ENCODE results near the gene AGXT.

Gene AGXT

DNA sequence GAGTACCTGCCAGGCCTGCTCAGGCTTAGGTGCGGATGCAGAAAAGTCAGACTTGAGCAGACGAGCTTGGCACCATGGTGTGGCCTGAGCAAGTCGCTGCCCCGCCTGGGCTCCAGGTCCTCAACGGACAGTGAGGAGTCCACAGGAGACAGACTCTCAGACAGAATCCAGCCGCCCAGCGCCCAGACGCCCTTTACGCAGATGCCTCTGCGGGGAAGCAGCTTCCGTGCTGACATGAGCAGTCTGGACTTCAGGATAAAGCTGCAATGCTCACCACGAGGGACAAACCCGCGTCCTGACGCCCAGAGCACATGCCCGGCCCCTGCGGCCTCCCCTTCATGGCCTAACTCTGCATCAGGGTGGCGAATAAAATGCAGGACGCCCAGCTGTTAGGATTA is 30.8 kb downstream of the AGXT start:
- DNase-seq: no peak

DNA sequence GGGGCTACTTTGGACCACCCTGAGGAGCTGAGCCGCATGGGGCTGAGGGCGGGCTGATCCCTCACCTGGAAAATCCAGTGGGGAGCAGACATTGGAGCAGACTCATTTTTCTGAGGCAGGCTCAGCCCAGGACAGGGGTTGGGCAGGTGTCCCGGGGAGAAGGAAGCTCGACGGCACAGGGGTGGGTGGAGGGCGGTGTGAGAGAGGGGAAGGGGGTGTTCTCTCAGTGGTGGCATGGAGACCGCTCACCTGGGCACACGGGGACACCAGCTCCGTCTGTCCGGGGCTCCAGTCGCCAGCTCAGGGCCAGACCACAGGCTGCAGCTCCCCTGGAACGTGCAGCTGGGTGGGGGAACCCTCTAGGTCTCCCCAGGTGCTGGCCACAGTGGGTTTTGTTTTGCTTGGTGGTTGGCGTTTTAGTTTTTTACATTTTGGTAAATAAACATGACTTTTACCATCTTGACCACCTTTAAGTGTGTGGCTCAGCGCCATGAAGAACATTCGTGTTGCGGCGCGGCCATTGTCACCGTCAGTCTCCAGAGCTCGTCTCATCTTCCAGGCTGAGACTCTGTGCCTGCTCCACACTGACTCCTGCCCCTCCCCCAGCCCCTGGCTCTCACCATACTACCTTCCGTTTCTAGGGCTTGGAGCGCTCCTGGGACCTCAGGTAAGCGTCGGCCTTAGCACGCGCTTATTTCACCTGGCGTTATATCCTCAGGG is 31.7 kb downstream of the AGXT start:
- DNase-seq: no peak

DNA sequence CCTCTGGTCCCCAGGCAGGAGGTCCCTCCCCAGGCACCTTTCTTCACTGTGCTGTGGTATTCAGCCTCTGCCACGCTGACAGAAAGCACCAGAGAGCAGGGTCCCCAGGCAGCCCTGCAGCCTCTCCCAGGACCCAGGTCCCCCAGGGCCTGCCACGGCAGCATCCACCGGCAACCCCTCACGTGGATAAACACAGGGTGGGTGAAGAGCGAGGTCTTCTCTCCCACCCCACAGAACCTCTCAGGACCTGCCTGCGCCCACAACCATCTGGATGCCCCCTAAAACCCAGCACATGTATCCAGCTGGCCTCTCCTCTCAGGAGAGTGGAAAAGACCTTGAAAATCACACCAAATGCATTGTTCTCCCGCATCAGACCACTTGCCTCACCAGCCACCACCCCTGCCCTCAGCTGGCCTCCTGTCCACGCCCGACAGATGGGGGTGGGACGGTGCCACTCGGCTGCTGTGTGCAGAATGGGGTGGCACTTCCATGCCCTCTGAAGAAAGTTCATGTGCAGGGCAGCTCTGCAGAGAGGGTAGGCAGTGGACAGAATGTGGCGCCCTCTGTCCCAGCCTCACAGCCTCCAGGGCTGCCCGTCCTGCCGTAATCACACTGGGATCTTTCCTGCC is 33.5 kb downstream of the AGXT start:
- no peak for DNase-seq

DNA sequence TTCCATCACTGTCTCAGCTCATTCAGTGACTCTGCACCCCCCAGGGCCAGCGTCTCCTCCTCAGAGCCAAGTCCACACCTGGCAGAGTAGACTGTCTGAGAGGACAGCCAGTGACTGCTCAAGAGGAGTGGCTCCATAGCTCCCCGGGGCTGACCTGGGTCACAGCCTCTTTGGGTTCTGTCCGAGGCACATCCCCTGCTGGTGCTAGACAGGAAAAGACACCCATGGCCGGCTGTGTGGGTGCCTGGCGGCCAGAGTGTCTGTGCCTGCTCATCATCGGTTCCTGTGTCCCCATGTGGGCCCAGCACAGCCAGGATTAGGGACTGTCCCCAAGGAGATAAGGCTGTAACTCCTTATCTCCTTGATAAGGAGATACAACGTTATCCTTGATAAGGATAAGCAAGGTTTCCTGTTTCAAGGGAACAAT is 34.0 kb downstream of the AGXT start:
- DNase-seq: no peak

DNA sequence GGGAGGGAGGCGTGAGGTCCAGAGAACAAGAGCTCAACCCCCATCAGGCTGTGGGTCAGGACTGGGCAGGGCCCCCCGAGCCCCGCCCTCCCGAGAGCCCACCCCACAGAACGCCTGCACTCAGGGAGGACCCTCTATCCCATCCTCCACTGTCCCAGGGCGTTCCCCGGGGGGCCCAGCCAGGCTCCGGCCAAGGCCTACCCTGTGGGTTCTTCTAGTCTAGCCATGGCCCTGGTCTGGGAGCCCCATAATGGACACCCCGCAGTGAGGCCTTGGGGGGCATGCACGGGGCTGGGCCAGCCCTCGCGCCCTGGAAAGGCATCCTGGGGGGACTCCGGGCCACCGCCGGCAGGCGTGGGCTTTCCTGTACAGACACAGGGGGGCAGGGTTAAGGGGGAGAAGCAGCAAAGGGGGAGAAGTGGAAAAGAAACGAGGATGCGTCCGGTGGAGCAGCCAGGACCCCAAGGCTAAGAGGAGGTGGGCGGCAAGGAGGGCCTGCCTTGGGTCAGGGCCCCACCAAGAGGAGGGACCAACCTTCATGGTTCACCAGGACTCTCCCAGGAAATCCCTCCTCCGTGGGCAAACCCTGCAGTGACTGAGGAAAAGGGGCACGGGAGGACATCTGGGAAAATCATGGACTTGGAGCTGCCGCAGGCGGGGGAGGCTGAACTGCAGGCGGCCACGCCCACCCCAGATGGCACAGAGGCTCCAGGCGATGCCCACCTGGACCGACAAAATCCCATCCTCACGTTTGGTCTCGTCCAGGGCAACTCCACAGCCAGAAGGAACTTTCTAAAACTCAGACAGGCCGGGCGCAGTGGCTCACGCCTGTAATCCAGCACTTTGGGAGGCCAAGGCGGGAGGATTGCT is 34.8 kb downstream of the AGXT start:
- DNase-seq: no peak

DNA sequence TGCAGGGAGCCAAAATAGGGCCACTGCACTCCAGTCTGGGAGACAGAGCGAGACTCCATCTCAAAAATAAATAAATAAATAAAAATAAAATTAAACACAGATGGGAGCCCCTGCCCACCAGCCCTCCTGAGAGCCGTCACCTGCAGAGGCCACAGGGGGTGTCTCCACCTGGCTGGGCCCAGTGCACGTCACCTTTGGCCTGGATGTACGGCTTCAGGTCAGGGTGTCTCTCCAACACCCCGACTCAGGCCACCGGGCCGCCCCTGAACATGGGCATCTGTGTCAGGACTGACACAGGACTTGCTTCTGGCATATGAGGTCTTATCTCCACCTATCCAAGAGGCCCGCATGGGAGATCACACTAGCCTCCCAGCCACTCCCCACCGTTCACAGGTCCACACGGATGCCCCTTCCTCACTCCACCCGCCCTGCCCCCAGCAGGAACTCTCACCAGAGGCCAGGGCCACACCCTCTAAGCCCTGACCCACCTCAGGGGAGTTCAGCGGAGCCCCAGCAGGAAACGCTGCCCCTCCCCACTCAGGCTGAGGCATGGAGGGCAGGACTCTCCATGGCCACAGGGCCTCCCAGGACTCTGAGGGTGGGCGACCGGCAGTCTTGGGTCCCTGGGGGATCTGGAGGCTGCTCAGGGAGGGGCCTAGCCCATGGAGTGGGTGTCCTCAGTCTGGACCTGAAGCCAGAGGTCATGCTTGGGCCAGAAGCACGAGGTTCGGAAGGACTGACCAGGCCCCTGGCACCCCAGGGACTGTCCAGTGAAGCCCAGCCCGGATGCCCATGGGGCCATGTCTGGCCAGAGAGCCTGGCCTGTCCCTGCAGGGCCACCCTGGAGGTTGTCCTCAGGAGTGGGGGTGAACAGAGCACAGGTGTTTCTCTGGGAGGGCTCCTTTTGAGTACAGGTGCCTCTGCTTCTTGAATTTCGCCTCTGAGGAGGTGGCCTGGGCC is 35.9 kb downstream of the AGXT start:
- no peak for DNase-seq

DNA sequence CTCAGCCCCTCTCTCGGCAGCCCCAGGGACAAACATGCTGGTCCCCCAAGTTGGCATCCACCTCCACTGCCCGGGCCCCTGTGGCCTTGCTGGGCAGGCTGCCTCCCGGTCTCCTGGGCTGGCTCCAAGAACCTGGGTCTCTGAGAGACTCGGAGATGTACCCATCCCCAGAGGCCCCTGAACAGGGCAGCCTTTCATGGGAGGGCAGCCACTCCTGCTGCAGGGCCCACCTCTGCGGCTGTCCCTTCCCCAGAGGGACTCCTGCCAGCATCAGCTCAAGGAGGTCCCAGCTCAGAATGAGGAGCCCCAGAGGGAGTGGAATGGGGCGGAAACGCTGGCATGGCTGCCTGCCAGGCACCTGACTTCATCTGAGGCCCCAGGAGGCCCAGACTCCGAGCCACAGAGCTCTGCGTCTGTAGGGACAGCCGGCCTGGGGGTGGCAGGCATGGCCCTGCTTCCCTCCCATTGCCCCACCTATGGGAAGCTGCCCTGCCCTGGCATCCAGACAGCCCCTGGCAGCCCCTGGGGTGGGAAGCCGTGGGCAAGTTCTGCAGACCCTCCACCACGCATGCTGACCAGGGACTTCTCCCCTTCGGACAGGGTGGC is 36.7 kb downstream of the AGXT start:
- DNase-seq: no peak

DNA sequence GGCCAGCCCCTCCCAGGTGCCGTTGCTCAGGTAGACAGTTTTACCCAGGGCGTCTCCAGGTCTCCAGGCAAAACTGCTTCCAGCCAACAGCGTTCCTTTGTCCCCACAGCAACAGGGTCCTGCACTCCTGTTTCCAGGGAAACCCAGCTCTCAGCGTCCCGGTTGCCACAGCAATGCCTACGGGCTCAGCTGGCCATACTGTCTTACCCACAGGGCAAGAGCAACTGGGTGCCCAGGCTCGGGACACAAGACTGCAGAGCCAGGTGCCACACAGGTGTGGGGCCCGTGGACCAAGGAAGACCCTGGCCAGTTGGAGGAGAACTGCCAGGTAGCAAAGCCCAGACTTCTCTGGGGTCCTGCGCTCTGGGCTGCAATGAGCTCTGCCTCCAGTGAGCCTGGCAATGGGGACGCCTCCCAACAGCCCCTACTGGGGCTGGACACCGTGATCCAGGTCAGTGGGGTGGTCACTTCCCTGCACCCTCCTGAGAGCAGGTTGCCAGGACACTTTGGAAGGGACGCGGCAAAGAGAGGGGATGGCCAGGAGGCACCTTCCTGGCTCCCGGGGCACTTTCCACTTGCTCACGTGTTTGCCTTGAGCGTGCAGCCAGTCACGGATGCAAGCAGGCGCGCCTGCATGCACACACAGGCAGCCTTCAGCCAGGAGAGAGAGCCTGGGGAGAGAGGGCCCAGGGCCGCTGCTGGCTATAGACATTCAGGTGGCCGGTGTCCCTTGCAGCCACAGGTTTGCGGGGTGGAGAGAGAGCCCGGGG is 37.7 kb downstream of the AGXT start, which contains the start of gene CROCC2:
Gene CROCC2 (plus strand): TSS at position 196 of the 770 bp plus-strand sequence. CDS start 178 bp downstream, at position 374.
- no peak for DNase-seq

DNA sequence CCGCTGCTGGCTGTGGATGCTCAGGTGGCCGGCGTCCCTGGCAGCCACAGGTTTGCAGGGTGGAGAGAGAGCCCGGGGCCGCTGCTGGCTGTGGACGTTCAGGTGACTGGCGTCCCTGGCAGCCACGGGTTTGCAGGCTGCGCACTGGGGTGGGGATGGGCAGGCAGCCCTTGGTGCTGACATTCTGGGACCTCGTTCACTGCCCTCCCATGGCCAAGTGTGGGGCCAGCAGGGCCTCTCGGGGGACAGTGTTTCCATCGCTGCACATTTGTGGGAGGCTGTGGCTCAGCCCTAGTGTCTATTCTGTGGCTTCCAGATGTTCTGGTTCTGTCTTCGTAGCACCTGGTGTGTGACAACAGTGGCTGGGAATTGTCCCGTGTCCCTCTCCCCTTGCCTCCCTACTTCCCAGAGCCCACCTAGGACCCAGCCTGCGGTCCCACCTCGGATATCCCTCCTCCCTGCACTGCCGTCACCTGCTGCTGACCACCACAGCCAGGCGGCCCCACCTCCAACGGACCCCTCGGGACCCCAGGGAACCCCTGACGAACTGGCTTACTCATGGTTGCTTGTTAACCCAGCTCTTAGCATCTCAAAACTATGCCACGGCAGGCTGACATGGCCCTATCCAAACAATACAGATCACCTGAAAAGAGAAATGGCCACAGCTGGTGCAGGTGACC is 38.4 kb downstream of the AGXT start:
- DNase-seq: no peak

DNA sequence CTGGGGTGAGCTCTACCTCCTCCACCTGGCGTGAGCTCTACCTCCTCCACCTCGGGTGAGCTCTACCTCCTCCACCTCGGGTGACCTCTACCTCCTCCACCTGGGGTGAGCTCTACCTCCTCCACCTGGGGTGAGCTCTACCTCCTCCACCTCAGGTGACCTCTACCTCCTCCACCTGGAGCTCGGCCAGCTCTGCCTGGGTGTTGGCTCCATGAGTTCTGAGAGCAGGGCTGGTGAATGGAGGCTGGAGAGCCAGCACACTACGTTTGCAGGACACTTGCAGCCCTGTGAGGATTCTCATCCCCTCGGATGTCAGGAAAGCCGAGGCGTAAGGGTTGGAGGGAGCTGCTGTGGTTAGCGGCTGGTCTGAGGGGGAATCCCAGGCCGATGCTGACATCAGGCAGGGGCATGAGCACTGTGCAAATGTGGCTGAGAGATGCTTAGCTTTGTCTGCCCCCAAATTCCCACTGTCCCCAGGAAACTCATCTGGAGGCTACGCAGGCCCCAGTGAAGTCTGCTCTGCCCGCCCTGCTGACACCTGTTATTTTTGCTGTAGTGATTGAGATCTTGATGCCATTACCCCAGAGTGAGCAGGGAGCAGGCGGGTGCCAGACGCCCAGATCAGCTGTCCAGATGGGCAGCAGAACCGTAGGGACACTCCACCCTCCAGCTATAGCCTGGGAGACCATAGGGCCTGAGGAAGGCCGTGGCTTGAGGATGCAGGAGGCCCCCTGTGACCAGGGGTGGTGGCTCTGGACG is 40.8 kb downstream of the AGXT start:
- no peak for DNase-seq

DNA sequence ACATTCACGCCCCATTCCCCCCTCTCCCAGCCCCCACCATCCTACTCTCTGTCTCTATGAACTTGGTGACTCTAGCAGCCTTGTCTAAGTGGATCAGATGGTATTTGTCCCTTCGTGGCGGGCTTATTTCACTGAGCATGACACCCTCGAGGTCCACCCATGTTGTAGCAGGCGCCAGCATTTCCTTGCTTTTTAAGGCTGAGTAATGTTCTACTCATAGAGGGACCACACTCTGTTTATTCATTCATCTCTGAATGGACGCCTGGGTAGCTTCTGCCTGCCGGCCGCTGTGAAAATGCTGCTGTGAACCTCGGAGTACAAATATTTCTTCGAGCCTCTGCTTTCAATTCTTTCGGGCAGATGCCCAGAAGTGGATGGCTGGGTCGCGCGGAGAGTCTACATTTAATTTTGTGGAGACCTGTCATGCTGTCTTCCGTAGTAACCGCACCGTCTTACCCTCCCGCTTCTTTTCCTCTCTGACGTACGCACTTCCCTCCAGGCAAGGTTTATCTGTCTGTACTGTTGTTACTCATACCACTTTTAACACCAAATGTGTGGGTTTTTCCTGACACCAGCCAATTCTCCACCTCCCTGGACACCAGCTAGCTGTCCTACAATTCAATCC is 43.1 kb downstream of the AGXT start:
- no peak for DNase-seq

DNA sequence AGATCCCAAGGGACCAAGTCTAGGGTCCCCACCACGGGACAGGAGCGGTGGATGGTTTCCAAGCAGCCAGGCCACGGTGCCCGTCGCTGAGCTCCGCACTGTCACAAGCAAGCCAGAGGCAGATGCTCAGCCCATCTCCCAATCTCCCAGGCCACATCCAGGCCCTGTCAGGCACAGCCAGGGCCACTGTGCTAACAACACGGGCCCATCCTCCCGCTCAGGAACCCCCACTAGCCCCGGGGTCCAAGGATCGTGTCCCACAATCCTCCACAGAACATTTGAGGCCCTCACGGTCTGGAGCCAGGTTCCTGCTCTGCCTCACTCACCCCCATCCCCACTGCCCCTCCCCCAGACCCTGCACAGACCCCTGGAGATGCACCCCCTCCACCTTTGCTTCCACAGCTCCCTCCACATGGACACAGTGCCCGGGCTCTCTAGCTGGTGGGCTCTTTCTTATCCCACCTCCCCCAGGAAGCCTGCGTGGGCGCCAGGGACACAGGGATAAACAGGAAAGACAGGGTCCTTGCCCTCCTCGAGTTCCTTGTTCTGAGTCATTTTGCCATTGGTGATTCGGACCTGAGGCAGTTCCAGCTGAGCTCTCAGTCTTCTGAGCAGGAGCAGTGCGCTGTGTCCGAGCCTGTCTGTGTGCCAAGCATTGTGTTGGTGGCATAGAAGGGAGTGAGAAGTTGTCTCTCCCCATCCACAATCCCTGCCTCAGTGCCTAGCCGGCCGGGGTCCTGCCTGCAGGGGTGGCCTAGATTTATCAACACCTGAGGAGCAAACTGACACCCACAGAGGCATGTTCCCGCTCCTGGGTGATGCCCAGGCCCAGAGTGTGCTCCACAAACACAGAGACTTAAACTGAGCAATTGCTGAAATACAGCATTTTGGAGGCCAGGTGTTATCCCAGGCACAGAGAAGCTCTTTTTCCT is 44.5 kb downstream of the AGXT start:
- no peak for DNase-seq

DNA sequence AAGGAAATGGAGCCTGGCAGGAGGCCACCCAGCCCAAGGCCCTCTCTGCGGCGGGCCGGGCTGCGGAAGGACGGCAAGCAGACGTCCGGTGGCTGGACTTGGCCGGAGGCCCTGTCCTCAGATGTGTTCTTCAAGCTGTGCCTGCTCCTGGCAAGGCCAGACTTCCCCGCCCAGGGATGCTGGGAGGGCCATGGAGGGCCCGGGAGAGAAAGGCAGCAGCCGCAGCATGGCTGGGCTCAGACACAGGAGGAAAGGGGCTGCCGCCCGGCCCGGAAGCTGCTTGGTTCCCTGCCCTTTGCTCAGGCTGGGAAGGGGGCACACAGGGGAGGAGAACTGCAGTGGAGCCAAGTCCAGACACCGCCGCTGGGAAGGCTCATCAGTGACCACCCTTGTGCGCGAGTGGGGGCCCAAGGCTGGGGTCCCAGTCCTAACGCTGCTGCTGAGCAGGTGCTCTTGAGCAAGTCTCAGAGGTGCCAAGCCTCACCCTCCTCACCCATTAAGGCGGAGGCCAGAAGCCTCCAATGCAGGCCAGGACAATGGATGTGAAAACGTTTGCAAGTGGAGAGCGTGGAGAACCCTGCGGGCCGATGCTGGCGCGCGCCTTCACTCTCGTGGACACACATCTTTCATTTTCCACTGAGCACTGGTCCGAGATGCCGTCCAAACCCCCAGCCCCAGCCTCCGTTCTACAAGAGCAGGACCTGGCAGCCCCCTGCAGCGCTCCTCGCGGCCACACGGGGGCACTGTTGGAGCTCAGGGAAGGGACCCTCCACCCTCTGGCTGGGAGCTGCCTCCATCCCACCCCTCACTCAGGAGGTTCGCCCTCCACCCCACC is 45.4 kb downstream of the AGXT start:
- DNase-seq: no peak

DNA sequence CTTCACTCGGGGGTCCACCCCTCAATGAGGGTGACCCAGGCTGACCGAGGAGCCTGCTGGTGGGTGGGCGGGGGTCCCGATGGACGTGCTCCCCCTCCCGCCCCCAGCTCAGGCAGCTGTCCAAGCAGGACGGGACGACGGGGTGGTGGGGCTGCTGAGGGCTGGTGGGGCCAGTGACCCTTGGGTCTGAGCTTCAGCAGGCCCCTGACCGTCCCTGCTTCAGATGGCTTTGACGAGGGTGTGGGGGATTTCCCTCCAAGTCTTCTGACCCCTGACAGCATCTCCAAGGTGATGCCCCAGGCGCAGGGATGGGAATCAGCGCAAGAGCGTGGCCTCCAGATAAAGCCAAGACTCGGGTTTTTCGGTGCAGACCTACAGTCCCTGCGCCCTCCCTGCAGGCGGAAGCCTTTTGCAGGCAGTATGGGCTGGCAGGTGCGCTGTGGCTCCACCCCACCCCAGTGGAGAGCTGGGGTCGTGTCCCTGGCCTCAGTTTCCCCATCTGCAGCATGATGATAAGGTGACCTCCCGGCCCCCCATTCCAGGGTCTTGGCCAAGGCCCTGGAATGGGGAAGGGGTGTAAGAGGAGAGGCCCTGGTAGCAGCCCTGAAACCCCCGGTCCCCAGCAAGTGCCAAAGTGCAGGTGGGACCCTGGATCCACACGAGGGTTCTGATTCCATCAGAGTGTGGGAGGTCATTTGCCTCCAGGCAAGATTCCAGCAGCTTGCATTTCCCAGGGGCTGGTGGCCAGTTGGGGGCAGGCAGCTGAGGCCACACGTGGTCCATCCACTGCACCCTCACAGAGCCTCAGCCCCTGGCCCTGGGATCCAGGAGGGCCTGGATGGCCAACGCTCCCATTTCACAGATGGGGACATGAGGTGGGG is 46.3 kb downstream of the AGXT start:
- no peak for DNase-seq

DNA sequence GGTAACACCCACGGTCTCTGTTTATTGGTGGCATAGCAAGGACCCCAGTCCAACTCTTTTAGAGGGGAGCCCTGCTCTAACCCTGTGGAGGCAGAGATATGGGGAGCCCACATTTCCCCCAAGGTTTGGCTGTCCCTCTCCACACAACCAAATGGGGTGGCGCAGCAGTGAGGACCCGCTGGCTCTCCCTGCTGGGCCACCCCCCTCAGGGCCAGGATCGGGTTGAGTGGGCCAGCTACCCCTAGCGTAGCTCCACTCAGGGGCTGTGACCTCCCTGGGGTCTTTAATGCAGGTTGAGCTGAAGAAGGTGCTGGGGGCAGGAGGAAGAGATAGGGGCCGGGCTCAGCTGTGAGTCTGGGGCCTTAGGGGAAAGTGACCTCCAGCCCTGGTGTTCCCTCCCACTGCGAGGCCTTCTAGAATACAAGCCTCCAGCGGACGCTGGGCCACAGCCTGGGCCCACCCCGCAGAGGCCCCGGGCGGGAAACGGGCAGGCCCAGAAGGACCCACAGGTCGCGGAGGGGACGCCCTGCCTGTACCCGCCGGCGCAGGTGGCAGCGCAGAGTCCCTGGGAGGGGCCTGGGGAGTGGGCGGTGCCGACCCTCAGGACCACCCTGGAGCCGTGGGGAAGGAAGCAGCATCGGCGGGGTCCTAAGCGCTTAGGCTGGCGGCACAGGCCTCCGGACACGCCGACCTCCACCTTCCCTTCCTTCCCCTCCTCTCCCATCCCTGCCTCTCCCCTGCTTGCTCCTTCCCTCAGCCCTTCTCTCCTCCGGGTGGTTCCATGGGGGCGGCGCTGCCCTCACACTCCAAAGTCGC is 47.1 kb downstream of the AGXT start:
- DNase-seq: no peak
